K562 (cell line): ENCODE results near the gene ZNF738. TPM values are rescaled to one million over a fixed set of nuclear protein-coding genes. Genes with fewer than 3 reads are reported as not detected.

Experiments
- MECOM ChIP-seq: fragments of 250-450 bp; sonication (Bioruptor Pico); IDR thresholded peaks from 2 replicates; pipeline ENCODE4 v1.8.0; 2022; ENCODE audit warnings: inconsistent platforms
- RBM25 ChIP-seq: fragments of 200-400 bp; formaldehyde crosslinking; IDR thresholded peaks from 2 replicates; pipeline ENCODE4 v1.6.1; 2018; ENCODE audit warnings: low read length, low read depth, moderate library complexity; ENCODE audit not compliant: severe bottlenecking
- SIX5 ChIP-seq, 2 experiments: IDR thresholded peaks; 2 replicates each; pipeline ENCODE4 v1.6.1; 2011; ENCODE audit warnings: low read length in 2 of 2, borderline replicate concordance in 1 of 2, low read depth in 1 of 2, mild to moderate bottlenecking in 1 of 2, moderate library complexity in 1 of 2; ENCODE audit not compliant: insufficient read depth in 1 of 2
- SP1 ChIP-seq: sonication (generic); formaldehyde crosslinking; IDR thresholded peaks from 2 replicates; pipeline ENCODE4 v1.8.1; 2022; ENCODE audit warnings: mild to moderate bottlenecking, missing genetic modification reagents
- ZC3H8 ChIP-seq: fragments of 450-650 bp; IDR thresholded peaks from 2 replicates; pipeline ENCODE4 v1.6.1; 2017
- ZKSCAN1 ChIP-seq: fragments of 150-350 bp; IDR thresholded peaks from 2 replicates; pipeline ENCODE4 v1.6.1; 2016; ENCODE audit warnings: low read depth, low read length
- ZNF217 ChIP-seq: sonication (generic); formaldehyde crosslinking; IDR thresholded peaks from 2 replicates; pipeline ENCODE4 v1.8.0; 2022; ENCODE audit warnings: mild to moderate bottlenecking, missing genetic modification reagents
- polyA plus RNA-seq, 8 experiments: library from polyadenylated mRNA; depleted of rRNA in 4 of 8; stranded (reverse) in 5 of 8; unstranded in 3 of 8; fragments of >200 nt; fragmentation: Nextera tagmentation in 2 of 8; fragmentation: Illumina TruSeq in 1 of 8; extraction: Ambion mirVana in 2 of 8; extraction: Trizol in 1 of 8; gene quantifications; 2 replicates each; pipeline versions ENCODE4 v1.2.1 to v1.2.3, GENCODE V29; 2011 to 2014; ENCODE audit warnings: inconsistent platforms in 1 of 8, missing spikeins in 1 of 8
- total RNA-seq, 7 experiments: library from RNA; depleted of rRNA in 6 of 7; stranded (reverse); fragments of >200 nt in 6 of 7; fragmentation: Illumina TruSeq in 2 of 7; extraction: Trizol in 2 of 7; gene quantifications; 2 replicates each; pipeline versions ENCODE4 v1.2.1 to v1.2.3, GENCODE V29; 2011 to 2021; ENCODE audit warnings: low replicate concordance in 1 of 7
- TF ChIP-seq, protein P1 (sequence below): IDR thresholded peaks from 2 replicates; pipeline ENCODE4 v1.6.1; 2011; ENCODE audit not compliant: insufficient read length; ENCODE audit errors: extremely low read depth
- TF ChIP-seq, protein P2 (sequence below): fragments of 250-450 bp; sonication (Bioruptor Pico); IDR thresholded peaks from 2 replicates; pipeline ENCODE4 v1.8.0; 2022; ENCODE audit warnings: inconsistent platforms, mild to moderate bottlenecking, moderate library complexity, borderline replicate concordance
- TF ChIP-seq, protein P3 (sequence below): fragments of 250-450 bp; sonication (Bioruptor Pico); IDR thresholded peaks from 2 replicates; pipeline ENCODE4 v1.6.1; 2021; ENCODE audit warnings: mild to moderate bottlenecking
- TF ChIP-seq, protein P4 (sequence below): fragments of 450-650 bp; IDR thresholded peaks from 2 replicates; pipeline ENCODE4 v1.6.1; 2016; ENCODE audit warnings: mild to moderate bottlenecking, moderate library complexity

ZNF738 gene
- total and polyA plus RNA-seq, 9 of the 15 experiments (the other 6 are each of a cell fraction or from before 2014, with no cell fraction given): 5.6 to 15.0 (median 8.6) TPM

DNA sequence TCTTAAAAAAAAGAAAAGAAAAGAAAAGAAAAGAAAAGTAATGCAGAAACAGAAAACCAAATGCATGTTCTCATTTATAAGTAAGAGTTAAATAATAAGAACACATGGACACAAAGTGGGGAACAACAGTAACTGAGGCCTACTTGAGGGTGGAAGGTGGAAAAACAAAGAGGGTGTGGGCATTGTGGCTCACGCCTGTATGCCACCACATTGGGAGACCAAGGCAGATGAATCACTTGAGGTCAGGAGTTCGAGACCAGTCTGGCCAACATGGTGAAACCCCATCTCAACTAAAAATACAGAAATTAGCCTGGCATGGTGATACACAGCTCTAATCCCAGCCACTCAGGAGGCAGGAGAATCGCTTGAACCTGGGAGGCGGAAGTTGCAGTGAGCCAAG, 37.7 kb upstream of the ZNF738 start (continued):
- TF ChIP-seq MECOM (CRISPR knock-in tag): no peak
- no peak for TF ChIP-seq SIX5 (IDR thresholded peaks at IDR 0.05; ENCODE audit: borderline replicate concordance in 1 of 2, insufficient read depth in 1 of 2, low read depth in 1 of 2, low read length in 2 of 2)
- no peak for TF ChIP-seq RBM25
- no peak for TF ChIP-seq ZKSCAN1
- TF ChIP-seq, protein P1, sequence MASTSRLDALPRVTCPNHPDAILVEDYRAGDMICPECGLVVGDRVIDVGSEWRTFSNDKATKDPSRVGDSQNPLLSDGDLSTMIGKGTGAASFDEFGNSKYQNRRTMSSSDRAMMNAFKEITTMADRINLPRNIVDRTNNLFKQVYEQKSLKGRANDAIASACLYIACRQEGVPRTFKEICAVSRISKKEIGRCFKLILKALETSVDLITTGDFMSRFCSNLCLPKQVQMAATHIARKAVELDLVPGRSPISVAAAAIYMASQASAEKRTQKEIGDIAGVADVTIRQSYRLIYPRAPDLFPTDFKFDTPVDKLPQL: no peak
- TF ChIP-seq ZNF217 (CRISPR knock-in tag): no peak
- TF ChIP-seq ZC3H8: no peak
- TF ChIP-seq, protein P2, sequence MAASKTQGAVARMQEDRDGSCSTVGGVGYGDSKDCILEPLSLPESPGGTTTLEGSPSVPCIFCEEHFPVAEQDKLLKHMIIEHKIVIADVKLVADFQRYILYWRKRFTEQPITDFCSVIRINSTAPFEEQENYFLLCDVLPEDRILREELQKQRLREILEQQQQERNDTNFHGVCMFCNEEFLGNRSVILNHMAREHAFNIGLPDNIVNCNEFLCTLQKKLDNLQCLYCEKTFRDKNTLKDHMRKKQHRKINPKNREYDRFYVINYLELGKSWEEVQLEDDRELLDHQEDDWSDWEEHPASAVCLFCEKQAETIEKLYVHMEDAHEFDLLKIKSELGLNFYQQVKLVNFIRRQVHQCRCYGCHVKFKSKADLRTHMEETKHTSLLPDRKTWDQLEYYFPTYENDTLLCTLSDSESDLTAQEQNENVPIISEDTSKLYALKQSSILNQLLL (CRISPR knock-in tag): no peak
- TF ChIP-seq, protein P3, sequence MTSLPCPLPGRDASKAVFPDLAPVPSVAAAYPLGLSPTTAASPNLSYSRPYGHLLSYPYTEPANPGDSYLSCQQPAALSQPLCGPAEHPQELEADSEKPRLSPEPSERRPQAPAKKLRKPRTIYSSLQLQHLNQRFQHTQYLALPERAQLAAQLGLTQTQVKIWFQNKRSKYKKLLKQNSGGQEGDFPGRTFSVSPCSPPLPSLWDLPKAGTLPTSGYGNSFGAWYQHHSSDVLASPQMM: no peak
- no peak for TF ChIP-seq SP1 (CRISPR knock-in tag)
- TF ChIP-seq, protein P4, sequence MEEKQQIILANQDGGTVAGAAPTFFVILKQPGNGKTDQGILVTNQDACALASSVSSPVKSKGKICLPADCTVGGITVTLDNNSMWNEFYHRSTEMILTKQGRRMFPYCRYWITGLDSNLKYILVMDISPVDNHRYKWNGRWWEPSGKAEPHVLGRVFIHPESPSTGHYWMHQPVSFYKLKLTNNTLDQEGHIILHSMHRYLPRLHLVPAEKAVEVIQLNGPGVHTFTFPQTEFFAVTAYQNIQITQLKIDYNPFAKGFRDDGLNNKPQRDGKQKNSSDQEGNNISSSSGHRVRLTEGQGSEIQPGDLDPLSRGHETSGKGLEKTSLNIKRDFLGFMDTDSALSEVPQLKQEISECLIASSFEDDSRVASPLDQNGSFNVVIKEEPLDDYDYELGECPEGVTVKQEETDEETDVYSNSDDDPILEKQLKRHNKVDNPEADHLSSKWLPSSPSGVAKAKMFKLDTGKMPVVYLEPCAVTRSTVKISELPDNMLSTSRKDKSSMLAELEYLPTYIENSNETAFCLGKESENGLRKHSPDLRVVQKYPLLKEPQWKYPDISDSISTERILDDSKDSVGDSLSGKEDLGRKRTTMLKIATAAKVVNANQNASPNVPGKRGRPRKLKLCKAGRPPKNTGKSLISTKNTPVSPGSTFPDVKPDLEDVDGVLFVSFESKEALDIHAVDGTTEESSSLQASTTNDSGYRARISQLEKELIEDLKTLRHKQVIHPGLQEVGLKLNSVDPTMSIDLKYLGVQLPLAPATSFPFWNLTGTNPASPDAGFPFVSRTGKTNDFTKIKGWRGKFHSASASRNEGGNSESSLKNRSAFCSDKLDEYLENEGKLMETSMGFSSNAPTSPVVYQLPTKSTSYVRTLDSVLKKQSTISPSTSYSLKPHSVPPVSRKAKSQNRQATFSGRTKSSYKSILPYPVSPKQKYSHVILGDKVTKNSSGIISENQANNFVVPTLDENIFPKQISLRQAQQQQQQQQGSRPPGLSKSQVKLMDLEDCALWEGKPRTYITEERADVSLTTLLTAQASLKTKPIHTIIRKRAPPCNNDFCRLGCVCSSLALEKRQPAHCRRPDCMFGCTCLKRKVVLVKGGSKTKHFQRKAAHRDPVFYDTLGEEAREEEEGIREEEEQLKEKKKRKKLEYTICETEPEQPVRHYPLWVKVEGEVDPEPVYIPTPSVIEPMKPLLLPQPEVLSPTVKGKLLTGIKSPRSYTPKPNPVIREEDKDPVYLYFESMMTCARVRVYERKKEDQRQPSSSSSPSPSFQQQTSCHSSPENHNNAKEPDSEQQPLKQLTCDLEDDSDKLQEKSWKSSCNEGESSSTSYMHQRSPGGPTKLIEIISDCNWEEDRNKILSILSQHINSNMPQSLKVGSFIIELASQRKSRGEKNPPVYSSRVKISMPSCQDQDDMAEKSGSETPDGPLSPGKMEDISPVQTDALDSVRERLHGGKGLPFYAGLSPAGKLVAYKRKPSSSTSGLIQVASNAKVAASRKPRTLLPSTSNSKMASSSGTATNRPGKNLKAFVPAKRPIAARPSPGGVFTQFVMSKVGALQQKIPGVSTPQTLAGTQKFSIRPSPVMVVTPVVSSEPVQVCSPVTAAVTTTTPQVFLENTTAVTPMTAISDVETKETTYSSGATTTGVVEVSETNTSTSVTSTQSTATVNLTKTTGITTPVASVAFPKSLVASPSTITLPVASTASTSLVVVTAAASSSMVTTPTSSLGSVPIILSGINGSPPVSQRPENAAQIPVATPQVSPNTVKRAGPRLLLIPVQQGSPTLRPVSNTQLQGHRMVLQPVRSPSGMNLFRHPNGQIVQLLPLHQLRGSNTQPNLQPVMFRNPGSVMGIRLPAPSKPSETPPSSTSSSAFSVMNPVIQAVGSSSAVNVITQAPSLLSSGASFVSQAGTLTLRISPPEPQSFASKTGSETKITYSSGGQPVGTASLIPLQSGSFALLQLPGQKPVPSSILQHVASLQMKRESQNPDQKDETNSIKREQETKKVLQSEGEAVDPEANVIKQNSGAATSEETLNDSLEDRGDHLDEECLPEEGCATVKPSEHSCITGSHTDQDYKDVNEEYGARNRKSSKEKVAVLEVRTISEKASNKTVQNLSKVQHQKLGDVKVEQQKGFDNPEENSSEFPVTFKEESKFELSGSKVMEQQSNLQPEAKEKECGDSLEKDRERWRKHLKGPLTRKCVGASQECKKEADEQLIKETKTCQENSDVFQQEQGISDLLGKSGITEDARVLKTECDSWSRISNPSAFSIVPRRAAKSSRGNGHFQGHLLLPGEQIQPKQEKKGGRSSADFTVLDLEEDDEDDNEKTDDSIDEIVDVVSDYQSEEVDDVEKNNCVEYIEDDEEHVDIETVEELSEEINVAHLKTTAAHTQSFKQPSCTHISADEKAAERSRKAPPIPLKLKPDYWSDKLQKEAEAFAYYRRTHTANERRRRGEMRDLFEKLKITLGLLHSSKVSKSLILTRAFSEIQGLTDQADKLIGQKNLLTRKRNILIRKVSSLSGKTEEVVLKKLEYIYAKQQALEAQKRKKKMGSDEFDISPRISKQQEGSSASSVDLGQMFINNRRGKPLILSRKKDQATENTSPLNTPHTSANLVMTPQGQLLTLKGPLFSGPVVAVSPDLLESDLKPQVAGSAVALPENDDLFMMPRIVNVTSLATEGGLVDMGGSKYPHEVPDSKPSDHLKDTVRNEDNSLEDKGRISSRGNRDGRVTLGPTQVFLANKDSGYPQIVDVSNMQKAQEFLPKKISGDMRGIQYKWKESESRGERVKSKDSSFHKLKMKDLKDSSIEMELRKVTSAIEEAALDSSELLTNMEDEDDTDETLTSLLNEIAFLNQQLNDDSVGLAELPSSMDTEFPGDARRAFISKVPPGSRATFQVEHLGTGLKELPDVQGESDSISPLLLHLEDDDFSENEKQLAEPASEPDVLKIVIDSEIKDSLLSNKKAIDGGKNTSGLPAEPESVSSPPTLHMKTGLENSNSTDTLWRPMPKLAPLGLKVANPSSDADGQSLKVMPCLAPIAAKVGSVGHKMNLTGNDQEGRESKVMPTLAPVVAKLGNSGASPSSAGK: no peak
- TF ChIP-seq, all 486 proteins: peak for 0
